ENCODE measurements around the gene IPO5.

The IPO5 gene

DNA sequence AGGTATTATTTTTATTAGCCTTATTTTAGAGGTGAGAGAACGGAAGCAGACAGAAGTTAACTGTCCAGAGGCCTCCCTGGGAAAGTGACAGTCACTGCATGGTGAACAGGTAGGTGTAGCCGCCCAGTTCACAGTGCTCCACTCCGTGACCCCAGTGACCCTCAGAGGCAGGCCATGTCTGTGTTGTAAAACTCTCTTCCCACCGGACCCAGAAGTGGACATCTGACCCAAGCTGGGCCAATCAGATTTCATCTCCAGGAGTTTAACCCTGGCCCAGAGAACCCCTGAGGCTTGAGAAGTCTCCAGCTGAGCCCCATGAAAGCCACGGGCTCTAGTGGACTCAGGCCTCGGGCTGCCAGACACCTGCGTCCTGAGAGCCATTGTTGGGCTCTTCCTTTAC, 105.8 kb downstream of the IPO5 start:
- DNase-seq (ENCODE audit: low spot score): no peak

DNA sequence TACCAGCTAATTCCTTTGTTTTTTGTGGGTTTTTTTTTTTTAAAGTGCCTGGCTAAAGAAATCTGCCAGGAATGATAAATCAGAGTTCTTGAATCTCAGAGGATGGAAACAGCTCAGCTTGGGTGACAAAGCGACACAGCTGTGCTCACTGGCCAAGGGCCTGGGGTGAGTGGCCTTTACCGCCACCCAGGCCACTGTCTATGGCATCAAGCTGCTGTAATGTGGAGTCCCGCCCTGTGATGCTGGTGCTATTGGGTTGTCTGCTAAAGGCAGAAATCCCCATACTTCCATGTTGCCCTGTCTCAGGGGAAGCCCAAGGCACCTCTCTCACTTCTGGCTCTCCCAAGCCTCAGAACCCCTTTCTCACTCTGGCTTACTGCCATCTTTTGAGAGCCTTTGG, 106.8 kb downstream of the IPO5 start:
- DNase-seq (ENCODE audit: low spot score): no peak

GRCh38 chr13:98065468-98065867, 112.0 kb downstream of the IPO5 start:
- no peak for DNase-seq (ENCODE audit: low spot score)

GRCh38 chr13:98066636-98067035, 113.2 kb downstream of the IPO5 start:
- DNase-seq (ENCODE audit: low spot score): no peak

DNA sequence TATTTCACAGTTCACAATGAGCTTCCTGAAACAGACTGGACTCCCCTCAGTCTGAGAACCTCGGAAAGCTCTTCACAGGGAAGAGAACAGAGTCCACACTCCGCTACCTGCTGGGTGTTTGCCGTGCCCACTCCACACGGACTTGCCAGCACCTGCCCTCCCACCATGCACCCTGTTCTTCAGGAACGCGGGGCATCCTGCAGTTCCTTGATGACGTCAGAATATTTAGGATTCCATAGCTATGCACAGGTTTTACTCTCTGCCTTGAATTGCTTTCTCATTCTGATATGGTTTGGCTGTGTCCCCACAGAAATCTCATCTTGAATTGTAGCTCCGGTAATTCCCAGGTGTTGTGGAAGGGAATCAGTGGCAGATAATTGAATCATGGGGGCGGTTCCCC, 115.0 kb downstream of the IPO5 start:
- no peak for DNase-seq (ENCODE audit: low spot score)

- no peak for DNase-seq (ENCODE audit: low spot score)
Observed at GRCh38 chr13:98069985-98070384, 116.5 kb downstream of the IPO5 start.

GRCh38 chr13:98071316-98071715, 117.8 kb downstream of the IPO5 start:
- no peak for DNase-seq (ENCODE audit: low spot score)

GRCh38 chr13:98072476-98072875, 119.0 kb downstream of the IPO5 start:
- DNase-seq (ENCODE audit: low spot score): no peak

All from CD4-positive, alpha-beta T cell treated with Interleukin-6 at 100 ng/mL for 8 hours (primary cell).